ENCODE measurements around the gene PHKB. TPM values are rescaled to one million over a fixed set of nuclear protein-coding genes. Genes with fewer than 3 reads are reported as not detected.

Gene PHKB
- total RNA-seq, 1 donor from 2014 or later, result 49.6 TPM

DNA sequence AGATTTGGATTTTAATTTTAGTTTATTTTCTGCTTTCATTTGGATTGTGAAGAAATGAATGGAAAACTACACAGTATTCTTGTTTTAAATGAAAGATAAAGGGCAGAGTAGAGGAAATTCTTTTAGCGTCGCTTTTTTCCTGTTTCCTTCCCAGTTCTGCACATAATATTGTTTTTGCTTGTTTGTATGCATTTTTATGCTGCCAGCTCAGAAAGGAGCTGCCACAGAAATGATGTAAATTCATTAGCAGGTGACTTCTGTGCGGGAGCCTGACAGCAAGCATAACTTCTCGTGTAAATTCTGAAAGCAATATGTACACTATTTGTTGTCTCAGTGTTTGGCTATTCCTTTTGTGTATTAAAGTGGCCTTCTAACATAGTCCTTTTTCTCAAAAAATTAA, 234.6 kb downstream of the PHKB start:
- no peaks in the 10 kb centered on the region for H3K4me1 Mint-ChIP-seq (ENCODE audit: low read depth, unreplicated experiment)
- H3K27ac Mint-ChIP-seq (ENCODE audit: unreplicated experiment), result no peak overlapping the region
- no peaks in the 10 kb centered on the region for H3K4me1 ChIP-seq (ENCODE audit: insufficient read depth, low read length)
- H3K79me2 ChIP-seq (ENCODE audit: insufficient read depth, low read length), result no peaks in the 10 kb centered on the region
- peaks cover 5% of the 10 kb centered on the region for H3K36me3 ChIP-seq (ENCODE audit: insufficient read depth, low read length)
- no peak overlapping the region for H3K9ac ChIP-seq (ENCODE audit: low read length)
- no peak overlapping the region for H2AFZ ChIP-seq (ENCODE audit: low read depth, low read length)
- no peak overlapping the region for H3K4me3 ChIP-seq (ENCODE audit: insufficient read depth, low read depth, low read length)
- no peak overlapping the region for H3K4me2 ChIP-seq (ENCODE audit: low read length)
- H3K27me3 ChIP-seq (ENCODE audit: insufficient read depth, low read length), result no peaks in the 10 kb centered on the region
- no peaks in the 10 kb centered on the region for H4K20me1 ChIP-seq (ENCODE audit: insufficient read depth, low read length)
- TF ChIP-seq, protein P1, sequence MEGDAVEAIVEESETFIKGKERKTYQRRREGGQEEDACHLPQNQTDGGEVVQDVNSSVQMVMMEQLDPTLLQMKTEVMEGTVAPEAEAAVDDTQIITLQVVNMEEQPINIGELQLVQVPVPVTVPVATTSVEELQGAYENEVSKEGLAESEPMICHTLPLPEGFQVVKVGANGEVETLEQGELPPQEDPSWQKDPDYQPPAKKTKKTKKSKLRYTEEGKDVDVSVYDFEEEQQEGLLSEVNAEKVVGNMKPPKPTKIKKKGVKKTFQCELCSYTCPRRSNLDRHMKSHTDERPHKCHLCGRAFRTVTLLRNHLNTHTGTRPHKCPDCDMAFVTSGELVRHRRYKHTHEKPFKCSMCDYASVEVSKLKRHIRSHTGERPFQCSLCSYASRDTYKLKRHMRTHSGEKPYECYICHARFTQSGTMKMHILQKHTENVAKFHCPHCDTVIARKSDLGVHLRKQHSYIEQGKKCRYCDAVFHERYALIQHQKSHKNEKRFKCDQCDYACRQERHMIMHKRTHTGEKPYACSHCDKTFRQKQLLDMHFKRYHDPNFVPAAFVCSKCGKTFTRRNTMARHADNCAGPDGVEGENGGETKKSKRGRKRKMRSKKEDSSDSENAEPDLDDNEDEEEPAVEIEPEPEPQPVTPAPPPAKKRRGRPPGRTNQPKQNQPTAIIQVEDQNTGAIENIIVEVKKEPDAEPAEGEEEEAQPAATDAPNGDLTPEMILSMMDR (IDR thresholded peaks at IDR 0.05; ENCODE audit: insufficient read depth, low read depth, low read length), result no peak
- TF ChIP-seq EZH2 (IDR thresholded peaks at IDR 0.05; ENCODE audit: insufficient read depth, low read length), result no peak
- no peaks in the 10 kb centered on the region for H3K9me3 ChIP-seq (ENCODE audit: insufficient read depth, low read depth, low read length)
- FAIRE-seq (no peak), DNase-seq (ENCODE audit: low read depth) (no peak)
- H3K36me3 Mint-ChIP-seq (ENCODE audit: low read depth, unreplicated experiment), result peaks cover 20% of the 10 kb centered on the region
- no peak overlapping the region for H3K27ac ChIP-seq (ENCODE audit: low read depth, low read length)
- H3K9me3 Mint-ChIP-seq (ENCODE audit: unreplicated experiment), result peaks cover 2% of the 10 kb centered on the region
- no peaks in the 10 kb centered on the region for H3K27me3 Mint-ChIP-seq (ENCODE audit: low read depth, unreplicated experiment)
- H3K4me3 Mint-ChIP-seq (ENCODE audit: unreplicated experiment), result no peak overlapping the region

- H3K27ac ChIP-seq (ENCODE audit: low read depth, low read length), result no peak overlapping the region
- no peak overlapping the region for H3K4me2 ChIP-seq (ENCODE audit: low read length)
- Mint-ChIP-seq H3K27me3 (ENCODE audit: low read depth, unreplicated experiment) (no peaks in the 10 kb centered on the region), H3K27ac (ENCODE audit: unreplicated experiment) (no peak overlapping the region), H3K36me3 (ENCODE audit: low read depth, unreplicated experiment) (peaks cover 18% of the 10 kb centered on the region), H3K9me3 (ENCODE audit: unreplicated experiment) (peaks cover 3% of the 10 kb centered on the region), H3K4me1 (ENCODE audit: low read depth, unreplicated experiment) (no peaks in the 10 kb centered on the region), H3K4me3 (ENCODE audit: unreplicated experiment) (no peak overlapping the region)
- no peak overlapping the region for H3K4me3 ChIP-seq (ENCODE audit: insufficient read depth, low read depth, low read length)
- no peaks in the 10 kb centered on the region for H3K4me1 ChIP-seq (ENCODE audit: insufficient read depth, low read length)
- peaks cover 5% of the 10 kb centered on the region for H3K36me3 ChIP-seq (ENCODE audit: insufficient read depth, low read length)
- DNase-seq (ENCODE audit: low read depth), result no peak
- no peak for FAIRE-seq
- TF ChIP-seq EZH2 (IDR thresholded peaks at IDR 0.05; ENCODE audit: insufficient read depth, low read length), result no peak
- TF ChIP-seq, protein P1 (IDR thresholded peaks at IDR 0.05; ENCODE audit: insufficient read depth, low read depth, low read length), result no peak
- no peak overlapping the region for H2AFZ ChIP-seq (ENCODE audit: low read depth, low read length)
- no peaks in the 10 kb centered on the region for H3K27me3 ChIP-seq (ENCODE audit: insufficient read depth, low read length)
- H3K9me3 ChIP-seq (ENCODE audit: insufficient read depth, low read depth, low read length), result no peaks in the 10 kb centered on the region
- no peak overlapping the region for H3K9ac ChIP-seq (ENCODE audit: low read length)
- H3K79me2 ChIP-seq (ENCODE audit: insufficient read depth, low read length), result no peaks in the 10 kb centered on the region
- H4K20me1 ChIP-seq (ENCODE audit: insufficient read depth, low read length), result no peaks in the 10 kb centered on the region
These were observed 236.7 kb downstream of the PHKB start for GRCh38 chr16:47697826-47698225.

DNA sequence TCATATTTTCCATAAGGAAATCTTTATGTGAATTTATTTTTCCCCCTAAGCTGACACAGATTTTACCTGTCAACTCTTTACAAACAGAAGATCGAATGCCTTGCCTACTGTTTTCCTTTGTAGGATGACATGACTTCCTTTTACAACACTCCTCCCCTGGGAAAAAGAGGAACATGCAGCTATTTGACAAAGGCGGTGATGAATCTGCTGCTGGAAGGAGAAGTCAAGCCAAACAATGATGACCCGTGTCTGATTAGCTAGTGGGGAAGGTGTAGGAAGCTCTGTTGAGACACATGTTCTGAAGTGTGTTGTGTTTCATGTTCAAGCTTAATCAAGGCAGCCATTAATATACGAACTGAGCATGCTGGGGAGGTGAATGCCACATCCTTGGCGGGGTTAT, 238.0 kb downstream of the PHKB start:
- no peak for DNase-seq (ENCODE audit: low read depth)

More for the DNA sequence above, 238.0 kb downstream of the PHKB start:
- Mint-ChIP-seq H3K4me1 (ENCODE audit: low read depth, unreplicated experiment) (no peaks in the 10 kb centered on the region), H3K9me3 (ENCODE audit: unreplicated experiment) (peaks cover 3% of the 10 kb centered on the region), H3K27me3 (ENCODE audit: low read depth, unreplicated experiment) (no peaks in the 10 kb centered on the region), H3K27ac (ENCODE audit: unreplicated experiment) (no peak overlapping the region), H3K4me3 (ENCODE audit: unreplicated experiment) (no peak overlapping the region), H3K36me3 (ENCODE audit: low read depth, unreplicated experiment) (peaks cover 18% of the 10 kb centered on the region)
- no peak overlapping the region for H2AFZ ChIP-seq (ENCODE audit: low read depth, low read length)
- H3K36me3 ChIP-seq (ENCODE audit: insufficient read depth, low read length), result peaks cover 5% of the 10 kb centered on the region
- H3K27ac ChIP-seq (ENCODE audit: low read depth, low read length), result no peak overlapping the region
- TF ChIP-seq EZH2 (IDR thresholded peaks at IDR 0.05; ENCODE audit: insufficient read depth, low read length), result no peak
- TF ChIP-seq, protein P1 (IDR thresholded peaks at IDR 0.05; ENCODE audit: insufficient read depth, low read depth, low read length), result no peak
- H3K9me3 ChIP-seq (ENCODE audit: insufficient read depth, low read depth, low read length), result no peaks in the 10 kb centered on the region
- H3K4me1 ChIP-seq (ENCODE audit: insufficient read depth, low read length), result no peaks in the 10 kb centered on the region
- no peaks in the 10 kb centered on the region for H3K27me3 ChIP-seq (ENCODE audit: insufficient read depth, low read length)
- no peaks in the 10 kb centered on the region for H3K79me2 ChIP-seq (ENCODE audit: insufficient read depth, low read length)
- H3K4me2 ChIP-seq (ENCODE audit: low read length), result no peak overlapping the region
- no peak overlapping the region for H3K4me3 ChIP-seq (ENCODE audit: insufficient read depth, low read depth, low read length)
- FAIRE-seq, result no peak
- no peaks in the 10 kb centered on the region for H4K20me1 ChIP-seq (ENCODE audit: insufficient read depth, low read length)
- no peak overlapping the region for H3K9ac ChIP-seq (ENCODE audit: low read length)
